ENCODE data around the gene TBC1D22A. TPM values are rescaled to one million over a fixed set of nuclear protein-coding genes. Genes with fewer than 3 reads are reported as not detected.

The TBC1D22A gene
- total RNA-seq, 4 donors from 2014 or later, result 16.2 to 22.2 (median 17.8) TPM

GRCh38 chr22:47190957-47191670 lies 428.7 kb downstream of the TBC1D22A start:
- Histone ChIP-seq H3K27ac (no peak overlapping the region), H3K4me3 (no peak overlapping the region), H3K9me3 (peaks cover 0 to 8% (median 0%) of the 10 kb centered on the region in 3 donors), H3K27me3 (peaks cover 11% of the 10 kb centered on the region), H3K36me3 (no peaks in the 10 kb centered on the region), H3K4me1 (no peaks in the 10 kb centered on the region)
- 50 to 73% methylated on average over 2 to 3 of the region's 11 CpGs for WGBS, 2 donors (ENCODE audit: low coverage in 1 of 2)
- ATAC-seq, result no peak
- TF ChIP-seq POLR2A (IDR thresholded peaks at IDR 0.05) (no peak), EP300 (IDR thresholded peaks at IDR 0.05) (no peak)

DNA sequence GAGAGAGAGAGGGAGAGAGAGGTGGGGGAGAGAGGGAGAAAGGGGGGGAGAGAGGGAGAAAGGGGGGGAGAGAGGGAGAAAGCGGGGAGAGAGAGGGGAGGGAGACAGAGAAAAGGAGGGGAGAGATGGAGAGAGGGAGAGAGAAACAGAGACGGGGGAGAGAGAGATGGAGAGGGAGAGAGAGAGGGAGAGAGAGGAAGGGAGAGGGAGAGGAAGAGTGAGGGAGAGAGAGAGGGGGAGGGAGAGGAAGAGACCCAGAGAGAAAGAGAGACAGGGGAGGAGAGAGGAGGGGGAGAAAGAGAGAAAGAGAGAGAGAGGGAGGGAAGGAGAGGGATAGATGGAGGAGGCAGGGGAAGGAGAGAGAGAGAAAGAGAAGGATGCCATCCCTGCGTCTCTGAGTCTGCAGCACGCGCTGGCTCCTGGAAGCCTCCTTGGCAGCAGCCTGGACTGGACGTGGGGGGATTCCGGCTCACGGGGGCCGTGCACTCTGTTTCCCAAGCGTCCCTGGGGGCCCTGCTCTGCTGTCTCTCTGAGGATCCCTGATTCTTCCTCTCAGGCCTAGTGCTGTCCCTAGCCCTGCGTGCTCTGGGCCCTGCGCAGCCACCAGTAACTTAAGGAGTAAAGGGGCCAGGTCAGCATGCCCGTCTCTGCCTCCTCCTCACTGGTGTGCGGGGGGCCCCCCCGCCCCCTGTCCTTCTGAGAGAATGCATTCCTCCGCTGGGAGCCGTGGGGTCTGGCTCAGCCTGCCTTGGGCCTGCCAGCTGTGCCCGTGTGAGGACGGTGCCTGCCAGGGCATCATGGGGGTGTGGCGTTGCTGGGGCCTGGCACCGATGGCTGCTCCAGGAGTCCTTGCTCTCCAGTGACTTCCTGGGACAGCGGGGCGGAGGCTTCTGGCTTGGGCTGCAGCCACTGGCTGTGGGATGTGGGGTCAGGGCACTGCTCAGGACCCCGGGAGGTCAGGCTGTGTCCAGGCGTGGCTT lies 429.5 kb downstream of the TBC1D22A start:
- WGBS, 2 donors (ENCODE audit: low coverage in 1 of 2), result 20 to 43% methylated on average over 2 to 9 of the region's 25 CpGs
- H3K36me3 ChIP-seq, result no peaks in the 10 kb centered on the region
- no peak for ATAC-seq
- H3K4me3 ChIP-seq, result no peak overlapping the region
- no peak for TF ChIP-seq POLR2AphosphoS5 (IDR thresholded peaks at IDR 0.05)
- TF ChIP-seq, protein P1, sequence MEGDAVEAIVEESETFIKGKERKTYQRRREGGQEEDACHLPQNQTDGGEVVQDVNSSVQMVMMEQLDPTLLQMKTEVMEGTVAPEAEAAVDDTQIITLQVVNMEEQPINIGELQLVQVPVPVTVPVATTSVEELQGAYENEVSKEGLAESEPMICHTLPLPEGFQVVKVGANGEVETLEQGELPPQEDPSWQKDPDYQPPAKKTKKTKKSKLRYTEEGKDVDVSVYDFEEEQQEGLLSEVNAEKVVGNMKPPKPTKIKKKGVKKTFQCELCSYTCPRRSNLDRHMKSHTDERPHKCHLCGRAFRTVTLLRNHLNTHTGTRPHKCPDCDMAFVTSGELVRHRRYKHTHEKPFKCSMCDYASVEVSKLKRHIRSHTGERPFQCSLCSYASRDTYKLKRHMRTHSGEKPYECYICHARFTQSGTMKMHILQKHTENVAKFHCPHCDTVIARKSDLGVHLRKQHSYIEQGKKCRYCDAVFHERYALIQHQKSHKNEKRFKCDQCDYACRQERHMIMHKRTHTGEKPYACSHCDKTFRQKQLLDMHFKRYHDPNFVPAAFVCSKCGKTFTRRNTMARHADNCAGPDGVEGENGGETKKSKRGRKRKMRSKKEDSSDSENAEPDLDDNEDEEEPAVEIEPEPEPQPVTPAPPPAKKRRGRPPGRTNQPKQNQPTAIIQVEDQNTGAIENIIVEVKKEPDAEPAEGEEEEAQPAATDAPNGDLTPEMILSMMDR (IDR thresholded peaks at IDR 0.05), result no peak
- TF ChIP-seq EP300 (IDR thresholded peaks at IDR 0.05), result no peak
- TF ChIP-seq POLR2A (IDR thresholded peaks at IDR 0.05), result no peak
- peaks cover 19% of the 10 kb centered on the region for H3K27me3 ChIP-seq
- no peaks in the 10 kb centered on the region for H3K4me1 ChIP-seq
- H3K27ac ChIP-seq, result no peak overlapping the region
- H3K9me3 ChIP-seq, result no peaks in the 10 kb centered on the region

- no peaks in the 10 kb centered on the region for H3K36me3 ChIP-seq
- TF ChIP-seq EP300 (IDR thresholded peaks at IDR 0.05) (no peak), POLR2AphosphoS5 (IDR thresholded peaks at IDR 0.05) (no peak), POLR2A (IDR thresholded peaks at IDR 0.05) (no peak)
- TF ChIP-seq, protein P1 (IDR thresholded peaks at IDR 0.05), result no peak
- H3K27ac ChIP-seq, result no peak overlapping the region
- 100% methylated on average over 1 of the region's 32 CpGs; no CpG with 5 or more reads in 1 of the 2 donors for WGBS, 2 donors (ENCODE audit: low coverage in 1 of 2)
- no peaks in the 10 kb centered on the region for H3K4me1 ChIP-seq
- no peak overlapping the region for H3K4me3 ChIP-seq
- ATAC-seq, result no peak
- no peaks in the 10 kb centered on the region for H3K9me3 ChIP-seq
- peaks cover 28% of the 10 kb centered on the region for H3K27me3 ChIP-seq
Observed at GRCh38 chr22:47192651-47193437, 430.4 kb downstream of the TBC1D22A start.

DNA sequence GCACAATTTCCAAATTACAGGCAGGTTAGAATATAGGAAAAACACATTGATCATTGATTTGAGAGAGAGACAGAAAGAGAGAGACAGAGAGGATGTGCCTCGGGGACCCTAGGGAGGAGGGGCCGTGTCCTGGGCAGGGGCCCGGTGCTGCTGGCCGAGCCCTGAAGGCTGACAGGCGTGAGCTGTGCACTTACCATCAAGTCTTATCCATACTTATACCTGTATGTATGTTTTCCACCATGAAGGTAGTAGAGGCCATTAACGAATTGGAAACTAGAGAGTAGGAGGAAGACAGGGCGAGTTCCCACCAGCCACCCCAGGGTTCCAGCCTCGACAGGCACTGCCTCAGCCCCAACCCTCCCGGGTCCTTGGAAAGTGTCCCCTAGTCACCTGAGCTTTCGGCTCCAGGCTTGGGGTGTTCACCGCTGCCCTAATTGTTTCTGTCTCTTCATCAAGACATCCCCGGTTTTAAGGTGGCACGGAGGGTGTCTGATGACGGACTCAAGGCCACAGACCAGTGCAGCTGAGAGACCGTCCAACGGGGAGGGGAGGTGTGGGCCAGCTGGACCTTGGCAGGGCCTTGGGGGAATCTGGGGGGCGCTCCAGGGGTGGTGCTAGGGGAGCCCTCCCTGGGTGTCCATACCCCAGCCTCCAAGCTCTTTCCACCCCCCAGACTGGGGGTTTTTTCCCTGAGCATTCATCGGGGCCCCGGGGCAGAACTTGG lies 431.3 kb downstream of the TBC1D22A start:
- Histone ChIP-seq H3K27me3 (peaks cover 37% of the 10 kb centered on the region), H3K4me1 (no peaks in the 10 kb centered on the region), H3K36me3 (no peaks in the 10 kb centered on the region), H3K9me3 (no peaks in the 10 kb centered on the region), H3K4me3 (no peak overlapping the region), H3K27ac (no peak overlapping the region)
- no peak for TF ChIP-seq POLR2AphosphoS5 (IDR thresholded peaks at IDR 0.05)
- no peak for TF ChIP-seq EP300 (IDR thresholded peaks at IDR 0.05)
- TF ChIP-seq POLR2A (IDR thresholded peaks at IDR 0.05), result no peak
- TF ChIP-seq, protein P1 (IDR thresholded peaks at IDR 0.05), result no peak
- 82 to 84% methylated on average over 5 to 6 of the region's 19 CpGs for WGBS, 2 donors (ENCODE audit: low coverage in 1 of 2)
- ATAC-seq, result no peak

All from gastroesophageal sphincter (tissue), 4 donors.